GM19025 (cell line): ENCODE measurements around the gene CRYGS.
"Not testable (repeated sequence)": the region's sequence is repeated elsewhere in the genome, so short reads cannot be mapped to it uniquely, and the experiment has no call there.

Experiments used
- ATAC-seq: cut with Tn5 transposase; IDR thresholded peaks from one replicate; pipeline ENCODE4 v1.9.1; 2021; ENCODE audit warnings: mild to moderate bottlenecking, low read depth, moderate library complexity; ENCODE audit not compliant: unreplicated experiment

Gene CRYGS

GRCh38 chr3:186498022-186498421 lies 46.2 kb downstream of the CRYGS start:
- not testable (repeated sequence) for ATAC-seq

- ATAC-seq: no peak
Measured at GRCh38 chr3:186497608-186498007, 46.6 kb downstream of the CRYGS start.

GRCh38 chr3:186496635-186497034 lies 47.5 kb downstream of the CRYGS start:
- no peak for ATAC-seq

GRCh38 chr3:186496016-186496415 lies 48.2 kb downstream of the CRYGS start:
- no peak for ATAC-seq

GRCh38 chr3:186493525-186494255 lies 50.5 kb downstream of the CRYGS start:
- ATAC-seq: no peak

GRCh38 chr3:186492385-186492984 lies 51.7 kb downstream of the CRYGS start:
- ATAC-seq: no peak

GRCh38 chr3:186489507-186489906 lies 54.7 kb downstream of the CRYGS start:
- no peak for ATAC-seq
